Activated naive CD4-positive, alpha-beta T cell treated with anti-CD3 and anti-CD28 coated beads for 36 hours (primary cell): ENCODE results near the gene KCNS3. TPM values are rescaled to one million over a fixed set of nuclear protein-coding genes. Genes with fewer than 3 reads are reported as not detected.

Experiments used
- CTCF ChIA-PET: fragments of 350-600 bp; sonication (Branson Sonifier 250); formaldehyde crosslinking; loops from one replicate; lab custom pipeline; 2021; ENCODE audit warnings: antibody characterized with exemption; lab: Charles Lee
- DNase-seq: peaks from one replicate; pipeline ENCODE4 v3.0.0-alpha.2; 2020
- H3K27ac Mint-ChIP-seq: one replicate; pipeline ENCODE4 v1.8.0; 2021; ENCODE audit warnings: mild to moderate bottlenecking, mixed read lengths
- H3K27me3 Mint-ChIP-seq: one replicate; pipeline ENCODE4 v1.8.0; 2021; ENCODE audit warnings: low read depth, mixed read lengths
- H3K36me3 Mint-ChIP-seq: one replicate; pipeline ENCODE4 v1.8.0; 2021; ENCODE audit warnings: low read depth, mixed read lengths
- H3K4me1 Mint-ChIP-seq: one replicate; pipeline ENCODE4 v1.8.0; 2021; ENCODE audit warnings: low read depth, mixed read lengths
- H3K4me3 Mint-ChIP-seq: one replicate; pipeline ENCODE4 v1.8.0; 2021; ENCODE audit warnings: mild to moderate bottlenecking, moderate library complexity, mixed read lengths
- H3K9me3 Mint-ChIP-seq: one replicate; pipeline ENCODE4 v1.8.0; 2021; ENCODE audit warnings: mixed read lengths
- intact Hi-C: fragments of 100-400 bp; cut with micrococcal nuclease; formaldehyde crosslinking; loops from one replicate; pipeline ENCODE4 v1.15.1; 2023
- total RNA-seq, 2 experiments: library from RNA; stranded (reverse); gene quantifications; one replicate each; pipeline ENCODE4 v1.2.3, GENCODE V29; 2021

KCNS3 gene
- total RNA-seq, 2 experiments from 2014 or later, result 0.14 to 0.22 TPM

DNA sequence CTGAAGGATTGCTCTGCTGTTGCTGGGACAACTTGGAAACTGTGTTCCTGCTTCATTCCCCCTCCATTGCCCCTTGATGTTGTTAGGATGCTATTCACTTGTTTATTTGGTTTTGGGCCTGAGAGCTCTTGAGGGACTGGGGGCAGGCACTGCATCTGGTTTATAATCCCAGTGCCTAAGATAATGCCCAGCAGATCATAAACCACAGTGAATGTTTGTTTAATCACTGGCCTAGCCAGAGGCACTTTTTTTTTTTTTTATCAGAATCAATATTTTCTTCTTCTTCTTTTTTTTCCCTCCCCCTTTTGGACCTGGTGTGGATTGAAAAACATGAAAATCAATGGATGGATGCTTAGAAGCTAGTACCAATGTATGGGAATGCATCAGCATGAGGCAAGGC, 38.1 kb downstream of the KCNS3 start:
- intact Hi-C loops, result no loop called here
- Mint-ChIP-seq H3K27ac (no peak overlapping the region), H3K4me1 (no peaks in the 10 kb centered on the region), H3K4me3 (no peak overlapping the region), H3K27me3 (peaks cover 16% of the 10 kb centered on the region), H3K9me3 (no peaks in the 10 kb centered on the region), H3K36me3 (no peaks in the 10 kb centered on the region)
- no peak for DNase-seq
- CTCF ChIA-PET, result no interaction called here

DNA sequence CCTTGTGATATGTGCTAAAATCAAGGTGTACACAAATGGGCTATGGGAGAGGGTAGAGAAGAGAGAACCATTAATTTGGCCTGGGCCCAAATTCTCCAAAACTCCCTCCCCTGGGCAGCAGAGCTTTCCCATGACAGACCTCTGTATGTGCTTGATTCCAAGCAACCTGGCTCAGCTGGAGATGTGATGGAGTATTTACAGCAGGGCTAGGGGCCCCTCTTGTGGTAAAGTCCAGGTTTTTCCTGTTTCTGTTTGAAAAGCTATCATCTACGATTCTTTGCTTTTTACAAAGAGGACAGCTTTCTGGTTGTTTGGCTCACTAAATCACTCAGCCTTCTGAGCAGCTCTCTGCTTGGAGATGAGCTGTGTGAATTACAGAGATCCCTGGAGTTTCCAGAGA, 40.3 kb downstream of the KCNS3 start:
- Mint-ChIP-seq H3K27me3 (peaks cover 6% of the 10 kb centered on the region), H3K9me3 (no peaks in the 10 kb centered on the region), H3K27ac (no peak overlapping the region), H3K4me1 (no peaks in the 10 kb centered on the region), H3K4me3 (no peak overlapping the region), H3K36me3 (no peaks in the 10 kb centered on the region)
- intact Hi-C loops, result no loop called here
- no peak for DNase-seq
- CTCF ChIA-PET, result no interaction called here

DNA sequence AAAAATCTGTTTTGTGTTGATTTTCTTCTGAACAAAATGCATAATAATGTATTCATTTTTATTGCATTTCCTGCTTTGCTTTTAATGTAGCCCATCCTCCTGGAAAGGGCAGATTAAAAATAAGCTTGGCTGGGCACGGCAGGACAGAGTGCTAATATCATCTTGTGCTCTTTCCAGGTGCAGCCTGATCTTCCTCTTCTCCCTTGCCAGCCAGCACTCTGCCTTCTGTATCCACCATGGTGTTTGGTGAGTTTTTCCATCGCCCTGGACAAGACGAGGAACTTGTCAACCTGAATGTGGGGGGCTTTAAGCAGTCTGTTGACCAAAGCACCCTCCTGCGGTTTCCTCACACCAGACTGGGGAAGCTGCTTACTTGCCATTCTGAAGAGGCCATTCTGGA, 52.3 kb downstream of the KCNS3 start:
- intact Hi-C loops, result no loop called here
- no peak overlapping the region for H3K27ac Mint-ChIP-seq
- CTCF ChIA-PET, result no interaction called here
- no peak overlapping the region for H3K4me3 Mint-ChIP-seq
- no peaks in the 10 kb centered on the region for H3K36me3 Mint-ChIP-seq
- H3K4me1 Mint-ChIP-seq, result no peaks in the 10 kb centered on the region
- peaks cover 13% of the 10 kb centered on the region for H3K27me3 Mint-ChIP-seq
- DNase-seq, result no peak
- peaks cover 2% of the 10 kb centered on the region for H3K9me3 Mint-ChIP-seq

DNA sequence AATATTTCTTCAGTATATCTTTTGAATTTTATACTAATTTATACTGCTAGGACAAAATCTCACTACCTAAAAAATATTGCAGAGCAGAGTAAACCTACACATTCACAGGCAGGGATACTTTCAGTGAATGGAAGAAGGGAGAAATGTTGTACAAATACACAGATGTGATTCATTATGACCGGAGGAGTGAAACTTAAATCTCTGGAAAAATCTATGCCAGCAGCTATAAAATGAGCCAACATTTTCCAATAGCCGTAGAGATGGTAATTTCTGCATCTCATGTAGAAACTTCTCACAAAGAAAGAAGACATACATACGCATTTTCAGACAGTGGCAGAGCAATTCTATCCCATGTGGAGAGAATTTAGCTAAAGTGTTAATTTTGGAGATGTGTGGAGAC, 54.8 kb downstream of the KCNS3 start:
- H3K27me3 Mint-ChIP-seq, result peaks cover 13% of the 10 kb centered on the region
- intact Hi-C loops, result no loop called here
- peaks cover 3% of the 10 kb centered on the region for H3K9me3 Mint-ChIP-seq
- DNase-seq, result no peak
- CTCF ChIA-PET, result interaction anchor here (0.6 kb wide), 1 partner anchor 416 kb away, joined by 3 read pairs; no protein-coding TSS in a partner anchor
- H3K4me1 Mint-ChIP-seq, result no peaks in the 10 kb centered on the region
- H3K27ac Mint-ChIP-seq, result no peak overlapping the region
- H3K36me3 Mint-ChIP-seq, result no peaks in the 10 kb centered on the region
- no peak overlapping the region for H3K4me3 Mint-ChIP-seq

DNA sequence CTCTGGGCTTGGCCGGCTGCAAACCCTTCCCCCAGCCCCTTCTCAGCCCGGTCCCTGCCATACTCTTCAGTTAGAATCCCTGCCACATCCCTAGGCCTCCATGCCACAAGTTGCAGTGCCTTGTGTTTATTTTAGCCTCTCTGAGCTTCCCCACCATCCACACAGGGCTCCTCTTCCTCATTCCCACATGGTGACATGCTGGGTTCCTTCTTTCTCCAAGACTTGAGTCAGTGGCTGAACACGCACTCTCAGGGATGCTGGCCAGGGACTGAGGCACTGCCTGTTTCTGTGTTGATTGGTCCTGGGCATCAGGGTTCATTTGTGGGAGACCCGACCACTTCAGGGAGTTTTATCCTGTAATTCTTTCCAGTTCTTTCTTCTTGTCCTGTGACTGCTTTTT, 56.3 kb downstream of the KCNS3 start:
- CTCF ChIA-PET, result interaction anchor here (0.9 kb wide), 1 partner anchor 11 kb away, joined by 3 read pairs; no protein-coding TSS in a partner anchor

DNA sequence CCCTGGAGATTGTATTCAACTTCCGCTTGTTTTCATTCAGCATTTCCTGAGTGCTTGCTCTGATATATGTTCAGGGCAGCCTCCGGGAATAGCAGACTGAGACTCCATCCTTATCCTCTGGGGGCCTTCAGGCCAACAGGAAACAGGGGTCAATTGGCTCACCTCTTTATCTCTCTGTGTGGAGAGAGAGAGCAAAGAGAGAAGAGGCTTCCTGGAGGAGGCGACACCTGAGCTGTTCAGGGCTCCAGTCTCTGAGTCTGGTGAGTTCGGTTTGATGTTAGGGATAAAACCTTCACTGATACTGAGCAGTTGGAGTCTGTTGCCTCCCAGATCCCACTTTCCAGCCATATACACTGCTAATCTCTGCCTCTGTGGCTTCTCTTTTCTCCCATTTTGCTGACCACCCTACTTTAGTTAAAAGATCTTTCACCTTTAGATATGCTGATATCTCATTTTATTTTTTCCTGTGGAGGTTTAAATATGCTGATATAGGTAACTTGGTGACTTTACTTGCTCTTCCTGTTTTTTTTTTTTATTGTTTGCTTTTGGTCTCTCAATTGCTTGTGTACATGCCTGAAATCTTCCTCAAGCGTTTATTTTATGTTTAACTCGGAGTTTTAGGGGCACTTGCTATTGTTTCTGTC, 56.9 kb downstream of the KCNS3 start:
- Mint-ChIP-seq H3K27me3 (peaks cover 6% of the 10 kb centered on the region), H3K4me3 (no peak overlapping the region), H3K36me3 (no peaks in the 10 kb centered on the region), H3K9me3 (peaks cover 8% of the 10 kb centered on the region), H3K4me1 (no peaks in the 10 kb centered on the region), H3K27ac (no peak overlapping the region)
- CTCF ChIA-PET, result no interaction called here
- no peak for DNase-seq
- intact Hi-C loops, result no loop called here

More for the DNA sequence above, 56.3 kb downstream of the KCNS3 start:
- Mint-ChIP-seq H3K9me3 (peaks cover 8% of the 10 kb centered on the region), H3K27me3 (peaks cover 10% of the 10 kb centered on the region), H3K27ac (no peak overlapping the region), H3K4me3 (no peak overlapping the region), H3K36me3 (no peaks in the 10 kb centered on the region), H3K4me1 (no peaks in the 10 kb centered on the region)
- intact Hi-C loops, result no loop called here
- no peak for DNase-seq

DNA sequence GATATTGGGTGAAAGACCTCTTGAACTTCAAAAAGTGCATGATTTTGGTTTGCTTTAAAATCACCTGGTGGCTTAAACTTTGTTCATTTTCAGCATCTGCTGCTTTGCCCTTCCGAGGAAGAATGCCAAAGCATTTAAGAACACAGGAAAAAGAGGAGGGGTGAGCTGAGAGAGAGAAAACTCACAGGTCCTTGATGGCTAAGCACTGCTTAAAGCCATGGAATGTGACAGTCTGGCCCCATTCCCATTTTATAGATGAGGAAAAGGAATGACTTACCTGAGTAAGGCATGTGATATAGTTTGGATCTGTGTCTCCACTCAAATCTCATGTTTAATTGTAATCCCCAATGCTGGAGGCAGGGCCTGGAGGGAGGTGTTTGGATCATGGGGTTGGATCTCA, 58.1 kb downstream of the KCNS3 start:
- intact Hi-C loops, result no loop called here
- CTCF ChIA-PET, result no interaction called here

DNA sequence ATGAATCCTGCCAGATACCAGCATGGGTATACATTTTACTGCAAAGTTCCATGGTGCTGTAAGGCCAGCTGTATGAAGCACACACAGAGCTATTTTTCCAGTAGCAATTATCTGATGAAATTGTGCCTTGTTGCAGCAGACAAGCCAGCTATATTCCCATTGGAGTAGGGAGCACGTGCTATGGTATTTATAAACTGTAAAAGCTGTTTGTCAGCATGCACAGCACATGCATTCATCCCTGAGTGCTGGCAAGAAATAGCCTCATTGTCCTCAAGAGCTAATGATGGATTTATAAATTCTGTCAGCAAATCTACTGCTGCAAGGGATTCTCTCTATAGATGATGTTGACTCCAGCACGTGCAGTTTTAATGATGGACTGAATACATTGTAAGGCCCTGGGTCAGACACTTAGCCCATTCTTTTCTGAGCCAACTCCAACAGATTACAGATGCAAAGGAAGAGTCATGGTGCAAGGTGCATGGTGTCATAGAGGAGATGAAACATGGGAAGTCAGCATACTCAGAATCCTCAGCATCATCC, 61.7 kb downstream of the KCNS3 start:
- H3K27me3 Mint-ChIP-seq, result no peaks in the 10 kb centered on the region
- CTCF ChIA-PET, result no interaction called here
- no peak overlapping the region for H3K4me3 Mint-ChIP-seq
- peaks cover 8% of the 10 kb centered on the region for H3K9me3 Mint-ChIP-seq
- DNase-seq, result no peak
- H3K4me1 Mint-ChIP-seq, result no peaks in the 10 kb centered on the region
- intact Hi-C loops, result no loop called here
- no peak overlapping the region for H3K27ac Mint-ChIP-seq
- H3K36me3 Mint-ChIP-seq, result no peaks in the 10 kb centered on the region

More for the DNA sequence above, 58.1 kb downstream of the KCNS3 start:
- DNase-seq, result no peak
- H3K4me1 Mint-ChIP-seq, result no peaks in the 10 kb centered on the region
- peaks cover 6% of the 10 kb centered on the region for H3K27me3 Mint-ChIP-seq
- H3K4me3 Mint-ChIP-seq, result no peak overlapping the region
- peaks cover 8% of the 10 kb centered on the region for H3K9me3 Mint-ChIP-seq
- no peak overlapping the region for H3K27ac Mint-ChIP-seq
- H3K36me3 Mint-ChIP-seq, result no peaks in the 10 kb centered on the region

DNA sequence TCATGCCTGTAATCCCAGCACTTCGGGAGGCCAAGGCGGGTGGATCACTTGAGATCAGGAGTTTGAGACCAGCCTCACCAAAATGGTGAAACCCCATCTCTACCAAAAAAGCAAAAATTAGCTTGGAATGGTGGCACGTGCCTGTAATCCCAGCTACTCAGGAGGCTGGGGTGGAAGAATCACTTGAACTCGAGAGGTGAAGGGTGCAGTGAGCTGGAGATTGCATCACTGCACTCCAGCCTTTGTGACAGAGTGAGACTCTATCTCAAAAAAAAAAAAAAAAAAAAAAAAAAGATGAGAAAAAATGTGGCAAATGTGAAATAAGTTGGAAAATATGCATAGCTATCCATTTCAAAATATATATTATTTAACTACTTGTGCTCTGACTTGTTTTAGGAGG, 65.0 kb downstream of the KCNS3 start:
- CTCF ChIA-PET, result no interaction called here
- H3K4me3 Mint-ChIP-seq, result no peak overlapping the region
- intact Hi-C loops, result no loop called here
- no peaks in the 10 kb centered on the region for H3K36me3 Mint-ChIP-seq
- H3K27ac Mint-ChIP-seq, result no peak overlapping the region
- DNase-seq, result no peak
- H3K27me3 Mint-ChIP-seq, result no peaks in the 10 kb centered on the region
- H3K9me3 Mint-ChIP-seq, result peaks cover 4% of the 10 kb centered on the region
- no peaks in the 10 kb centered on the region for H3K4me1 Mint-ChIP-seq

DNA sequence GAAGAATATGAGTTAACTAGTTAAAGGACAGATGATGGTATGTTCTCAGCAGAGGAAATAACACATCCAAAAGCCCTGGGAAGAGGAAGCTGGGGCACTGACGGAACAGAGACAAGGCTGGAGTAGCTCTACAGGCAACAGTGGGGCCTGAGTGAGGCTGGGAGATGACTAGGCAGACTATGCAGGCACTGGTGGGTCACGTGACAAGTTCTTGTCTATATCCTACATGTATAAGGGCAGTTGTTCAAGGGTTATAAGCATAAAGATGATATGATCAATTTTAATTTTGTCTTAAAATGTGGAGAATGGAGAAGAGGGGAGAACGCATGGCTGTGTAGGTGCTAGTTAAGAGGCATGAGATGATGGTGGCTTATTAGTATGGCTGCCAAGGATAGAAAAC, 68.6 kb downstream of the KCNS3 start:
- CTCF ChIA-PET, result no interaction called here
- Mint-ChIP-seq H3K4me3 (no peak overlapping the region), H3K9me3 (no peaks in the 10 kb centered on the region), H3K36me3 (no peaks in the 10 kb centered on the region), H3K27ac (no peak overlapping the region), H3K4me1 (no peaks in the 10 kb centered on the region), H3K27me3 (peaks cover 2% of the 10 kb centered on the region)
- intact Hi-C loops, result no loop called here
- no peak for DNase-seq

DNA sequence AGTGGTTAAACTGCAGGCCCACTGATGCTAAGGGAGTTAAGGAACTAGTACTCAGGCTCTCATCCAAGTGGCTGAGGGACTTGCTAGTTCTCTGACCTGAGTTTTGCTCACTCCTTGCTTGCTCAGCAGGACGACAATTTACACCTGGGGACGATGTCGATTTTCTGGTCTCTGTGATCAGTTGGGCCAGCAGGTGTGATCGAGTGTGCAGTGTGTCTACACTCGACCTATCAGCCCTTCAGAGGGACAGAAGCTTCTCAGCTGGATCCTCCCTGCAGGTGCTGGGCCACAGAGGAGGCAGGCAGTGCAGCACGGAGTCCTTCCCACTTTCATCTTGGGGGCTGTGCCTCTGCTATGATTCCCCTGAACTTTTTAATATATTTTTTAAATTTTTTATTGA, 71.5 kb downstream of the KCNS3 start:
- H3K27ac Mint-ChIP-seq, result no peak overlapping the region
- CTCF ChIA-PET, result no interaction called here
- no peaks in the 10 kb centered on the region for H3K4me1 Mint-ChIP-seq
- no peaks in the 10 kb centered on the region for H3K36me3 Mint-ChIP-seq
- intact Hi-C loops, result no loop called here
- H3K27me3 Mint-ChIP-seq, result peaks cover 2% of the 10 kb centered on the region
- no peak overlapping the region for H3K4me3 Mint-ChIP-seq
- DNase-seq, result no peak
- no peaks in the 10 kb centered on the region for H3K9me3 Mint-ChIP-seq

DNA sequence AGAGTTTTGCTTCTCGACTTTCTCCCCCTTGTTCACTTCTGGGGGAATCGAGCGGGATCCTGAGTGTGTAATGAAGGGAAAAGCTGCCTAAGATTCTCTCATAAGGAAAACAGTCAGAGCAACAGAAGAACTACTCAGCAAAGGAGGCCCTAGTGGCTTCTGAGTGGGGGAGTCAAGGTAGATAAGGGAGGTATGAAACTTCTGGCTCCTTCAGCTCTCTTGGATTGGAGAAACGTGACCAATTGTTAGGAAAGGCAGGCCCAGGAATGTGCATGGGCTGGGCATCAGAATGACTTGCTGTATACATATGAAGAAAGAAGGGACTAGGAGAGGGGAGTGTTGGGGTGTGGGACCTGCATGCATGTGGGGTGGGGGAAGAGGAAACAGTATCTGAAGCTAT, 73.1 kb downstream of the KCNS3 start:
- peaks cover 3% of the 10 kb centered on the region for H3K27me3 Mint-ChIP-seq
- no peaks in the 10 kb centered on the region for H3K4me1 Mint-ChIP-seq
- H3K4me3 Mint-ChIP-seq, result no peak overlapping the region
- intact Hi-C loops, result no loop called here
- no peaks in the 10 kb centered on the region for H3K9me3 Mint-ChIP-seq
- no peak overlapping the region for H3K27ac Mint-ChIP-seq
- no peaks in the 10 kb centered on the region for H3K36me3 Mint-ChIP-seq
- DNase-seq, result no peak
- CTCF ChIA-PET, result interaction anchor here (0.6 kb wide), 1 partner anchor 338 kb away, joined by 3 read pairs; no protein-coding TSS in a partner anchor

DNA sequence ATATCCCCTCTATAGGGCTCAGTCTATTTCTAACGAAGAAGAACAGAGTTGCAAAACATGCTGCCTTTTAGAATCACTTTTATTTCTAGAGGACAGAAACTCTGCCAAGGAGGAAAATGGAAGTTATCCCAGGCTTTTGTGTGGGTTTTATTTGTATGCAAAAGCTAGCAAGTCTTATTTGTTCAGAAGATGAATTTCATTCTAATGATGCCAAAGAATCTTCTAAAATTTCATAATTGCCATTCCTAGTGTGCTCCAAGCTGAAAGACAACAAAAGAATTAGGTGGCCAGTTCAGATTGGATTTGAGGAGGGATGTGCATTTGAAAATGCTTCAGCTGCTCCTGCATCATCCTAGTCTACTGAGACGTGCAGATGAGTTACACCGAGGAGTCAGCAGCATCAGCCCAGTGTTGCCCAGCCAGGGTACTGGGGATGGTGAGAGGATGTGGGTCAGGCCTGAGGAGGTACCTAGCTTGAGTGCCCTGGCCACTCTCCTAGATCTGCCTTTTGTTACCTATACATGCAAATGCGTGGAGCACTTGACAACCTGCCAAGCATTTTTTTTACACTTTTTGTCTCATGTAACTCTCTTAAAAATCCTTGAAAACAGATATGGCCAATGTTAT, 80.1 kb downstream of the KCNS3 start:
- no peaks in the 10 kb centered on the region for H3K36me3 Mint-ChIP-seq
- no peaks in the 10 kb centered on the region for H3K4me1 Mint-ChIP-seq
- intact Hi-C loops, result no loop called here
- no peak overlapping the region for H3K27ac Mint-ChIP-seq
- H3K9me3 Mint-ChIP-seq, result no peaks in the 10 kb centered on the region
- DNase-seq, result no peak
- CTCF ChIA-PET, result no interaction called here
- no peak overlapping the region for H3K4me3 Mint-ChIP-seq
- H3K27me3 Mint-ChIP-seq, result peaks cover 2% of the 10 kb centered on the region
